ENCODE measurements around the gene UBE2D2.

Gene UBE2D2

DNA sequence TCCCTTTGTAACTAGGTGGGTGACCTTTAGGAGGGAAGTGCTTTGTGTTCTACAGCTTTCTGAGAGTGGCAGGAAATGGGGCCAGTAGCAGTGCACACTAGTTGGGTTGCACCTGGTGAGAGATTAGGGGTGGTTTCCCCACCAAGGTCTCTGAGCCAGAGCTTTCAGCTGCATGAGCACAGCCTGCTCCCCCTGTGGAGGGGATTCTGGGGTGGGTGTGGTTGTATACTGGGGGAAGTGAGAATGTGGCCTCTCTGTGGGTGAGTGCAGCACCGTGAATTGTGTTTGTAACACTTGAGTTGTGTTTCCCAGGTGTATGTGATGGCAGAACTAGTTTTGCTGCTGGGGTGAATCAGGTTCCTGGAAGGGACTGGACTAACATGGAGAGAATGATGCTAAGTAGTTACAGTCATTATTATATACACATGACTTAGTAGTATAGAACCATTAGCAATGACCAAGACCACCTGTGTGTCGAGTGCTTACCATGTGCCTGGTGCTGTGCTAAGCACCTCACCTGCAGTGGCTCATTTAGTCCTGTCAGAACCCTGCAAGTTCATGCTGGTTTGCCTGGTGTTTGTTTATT is 75.2 kb downstream of the UBE2D2 start:
- Histone ChIP-seq H3K4me3 (replicated peaks; ENCODE audit: insufficient read depth, low read length) (no peak overlapping the region), H3K27me3 (ENCODE audit: insufficient read depth, poor library complexity, severe bottlenecking) (no peaks in the 10 kb centered on the region), H3K27ac (replicated peaks) (no peak overlapping the region)
- TF ChIP-seq, protein P1, sequence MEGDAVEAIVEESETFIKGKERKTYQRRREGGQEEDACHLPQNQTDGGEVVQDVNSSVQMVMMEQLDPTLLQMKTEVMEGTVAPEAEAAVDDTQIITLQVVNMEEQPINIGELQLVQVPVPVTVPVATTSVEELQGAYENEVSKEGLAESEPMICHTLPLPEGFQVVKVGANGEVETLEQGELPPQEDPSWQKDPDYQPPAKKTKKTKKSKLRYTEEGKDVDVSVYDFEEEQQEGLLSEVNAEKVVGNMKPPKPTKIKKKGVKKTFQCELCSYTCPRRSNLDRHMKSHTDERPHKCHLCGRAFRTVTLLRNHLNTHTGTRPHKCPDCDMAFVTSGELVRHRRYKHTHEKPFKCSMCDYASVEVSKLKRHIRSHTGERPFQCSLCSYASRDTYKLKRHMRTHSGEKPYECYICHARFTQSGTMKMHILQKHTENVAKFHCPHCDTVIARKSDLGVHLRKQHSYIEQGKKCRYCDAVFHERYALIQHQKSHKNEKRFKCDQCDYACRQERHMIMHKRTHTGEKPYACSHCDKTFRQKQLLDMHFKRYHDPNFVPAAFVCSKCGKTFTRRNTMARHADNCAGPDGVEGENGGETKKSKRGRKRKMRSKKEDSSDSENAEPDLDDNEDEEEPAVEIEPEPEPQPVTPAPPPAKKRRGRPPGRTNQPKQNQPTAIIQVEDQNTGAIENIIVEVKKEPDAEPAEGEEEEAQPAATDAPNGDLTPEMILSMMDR (IDR thresholded peaks at IDR 0.05; ENCODE audit: insufficient read depth, low read length) = no peak
- no peak for TF ChIP-seq GABPA (IDR thresholded peaks at IDR 0.05; ENCODE audit: low read depth)
- TF ChIP-seq POLR2AphosphoS5 (IDR thresholded peaks at IDR 0.05; ENCODE audit: low read depth) = no peak
- TF ChIP-seq, protein P2, sequence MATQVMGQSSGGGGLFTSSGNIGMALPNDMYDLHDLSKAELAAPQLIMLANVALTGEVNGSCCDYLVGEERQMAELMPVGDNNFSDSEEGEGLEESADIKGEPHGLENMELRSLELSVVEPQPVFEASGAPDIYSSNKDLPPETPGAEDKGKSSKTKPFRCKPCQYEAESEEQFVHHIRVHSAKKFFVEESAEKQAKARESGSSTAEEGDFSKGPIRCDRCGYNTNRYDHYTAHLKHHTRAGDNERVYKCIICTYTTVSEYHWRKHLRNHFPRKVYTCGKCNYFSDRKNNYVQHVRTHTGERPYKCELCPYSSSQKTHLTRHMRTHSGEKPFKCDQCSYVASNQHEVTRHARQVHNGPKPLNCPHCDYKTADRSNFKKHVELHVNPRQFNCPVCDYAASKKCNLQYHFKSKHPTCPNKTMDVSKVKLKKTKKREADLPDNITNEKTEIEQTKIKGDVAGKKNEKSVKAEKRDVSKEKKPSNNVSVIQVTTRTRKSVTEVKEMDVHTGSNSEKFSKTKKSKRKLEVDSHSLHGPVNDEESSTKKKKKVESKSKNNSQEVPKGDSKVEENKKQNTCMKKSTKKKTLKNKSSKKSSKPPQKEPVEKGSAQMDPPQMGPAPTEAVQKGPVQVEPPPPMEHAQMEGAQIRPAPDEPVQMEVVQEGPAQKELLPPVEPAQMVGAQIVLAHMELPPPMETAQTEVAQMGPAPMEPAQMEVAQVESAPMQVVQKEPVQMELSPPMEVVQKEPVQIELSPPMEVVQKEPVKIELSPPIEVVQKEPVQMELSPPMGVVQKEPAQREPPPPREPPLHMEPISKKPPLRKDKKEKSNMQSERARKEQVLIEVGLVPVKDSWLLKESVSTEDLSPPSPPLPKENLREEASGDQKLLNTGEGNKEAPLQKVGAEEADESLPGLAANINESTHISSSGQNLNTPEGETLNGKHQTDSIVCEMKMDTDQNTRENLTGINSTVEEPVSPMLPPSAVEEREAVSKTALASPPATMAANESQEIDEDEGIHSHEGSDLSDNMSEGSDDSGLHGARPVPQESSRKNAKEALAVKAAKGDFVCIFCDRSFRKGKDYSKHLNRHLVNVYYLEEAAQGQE (IDR thresholded peaks at IDR 0.05; ENCODE audit: insufficient replicate concordance, low read depth) = no peak
- TF ChIP-seq SPI1 (IDR thresholded peaks at IDR 0.05; ENCODE audit: borderline replicate concordance, low read depth) = no peak
- peak in 1 of 2 experiments; percentile 22 for DNase-seq (ENCODE audit: low read depth in 1 of 2, low spot score in 1 of 2)

DNA sequence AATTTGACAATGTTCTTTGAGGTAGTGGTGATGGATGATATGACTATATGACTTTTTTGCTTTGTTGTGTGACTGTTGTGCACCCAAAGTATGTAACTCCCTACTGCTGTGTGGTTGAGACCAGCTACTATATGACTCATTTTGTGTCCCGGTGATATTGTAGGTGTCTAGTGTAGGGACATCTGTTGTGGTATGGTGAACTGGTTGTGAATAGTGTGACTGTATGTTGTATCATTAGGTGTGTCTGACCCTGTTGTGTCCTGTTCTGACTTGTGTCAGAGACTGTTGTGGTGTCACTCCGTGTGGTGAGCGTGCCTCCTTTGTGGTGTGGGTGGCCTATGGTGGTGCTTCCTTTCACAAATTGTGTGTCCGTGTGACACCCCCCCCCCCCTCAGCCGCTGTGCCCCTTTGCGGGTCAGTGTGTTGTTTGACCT is 75.9 kb downstream of the UBE2D2 start:
- Histone ChIP-seq H3K27ac (replicated peaks) (no peak overlapping the region), H3K27me3 (ENCODE audit: insufficient read depth, poor library complexity, severe bottlenecking) (no peaks in the 10 kb centered on the region), H3K4me3 (replicated peaks; ENCODE audit: insufficient read depth, low read length) (peak overlapping the region; percentile 35)
- TF ChIP-seq, protein P2 (IDR thresholded peaks at IDR 0.05; ENCODE audit: insufficient replicate concordance, low read depth) = no peak
- TF ChIP-seq SPI1 (IDR thresholded peaks at IDR 0.05; ENCODE audit: borderline replicate concordance, low read depth) (no peak), GABPA (IDR thresholded peaks at IDR 0.05; ENCODE audit: low read depth) (no peak), POLR2AphosphoS5 (IDR thresholded peaks at IDR 0.05; ENCODE audit: low read depth) (no peak)
- TF ChIP-seq, protein P1 (IDR thresholded peaks at IDR 0.05; ENCODE audit: insufficient read depth, low read length) = no peak
- no peak for DNase-seq (ENCODE audit: low read depth in 1 of 2, low spot score in 1 of 2)

DNA sequence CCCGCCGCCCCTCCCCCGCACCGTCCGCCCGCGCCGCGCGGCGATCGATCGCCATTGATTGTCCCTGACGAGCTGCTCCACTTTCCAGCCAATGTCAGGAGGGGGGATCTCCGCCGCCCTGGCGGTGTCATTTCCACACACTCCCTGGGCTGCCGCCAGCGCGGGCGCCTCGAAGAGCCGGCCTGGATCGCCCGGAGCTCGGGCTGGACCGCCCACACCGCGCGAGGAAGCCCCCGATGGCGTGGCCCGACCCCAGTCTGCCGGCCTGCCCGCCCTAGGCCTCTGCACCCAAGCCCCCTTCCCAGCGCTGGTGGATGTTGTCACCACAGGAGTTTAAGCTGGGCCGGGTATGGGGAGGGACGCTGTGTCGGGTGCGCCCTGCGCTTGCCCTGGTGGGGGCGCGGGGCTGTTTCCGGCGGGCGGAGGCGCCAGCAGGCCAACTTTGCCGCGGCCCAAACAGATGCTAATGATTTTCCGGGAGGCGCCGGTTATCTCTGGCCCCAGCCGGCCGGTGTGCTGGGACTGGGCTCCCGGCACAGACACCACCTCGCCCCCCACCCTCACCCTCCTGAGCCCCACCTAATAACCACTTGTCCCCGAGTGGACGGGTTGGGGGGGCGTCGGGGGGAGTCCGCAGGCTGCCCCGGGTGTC is 76.4 kb downstream of the UBE2D2 start:
- peak in 1 of 2 experiments; percentile 59 for DNase-seq (ENCODE audit: low read depth in 1 of 2, low spot score in 1 of 2)
- H3K4me3 ChIP-seq (replicated peaks; ENCODE audit: insufficient read depth, low read length) = peak overlapping the region; percentile 35
- TF ChIP-seq, protein P1 (IDR thresholded peaks at IDR 0.05; ENCODE audit: insufficient read depth, low read length) = no peak
- peak; percentile 18; the same call in 1 of the 2 replicates for TF ChIP-seq GABPA (IDR thresholded peaks at IDR 0.05; ENCODE audit: low read depth)
- no peaks in the 10 kb centered on the region for H3K27me3 ChIP-seq (ENCODE audit: insufficient read depth, poor library complexity, severe bottlenecking)
- H3K27ac ChIP-seq (replicated peaks) = peak overlapping the region; percentile 72

Data from HL-60 (cell line).